ENCODE results near the gene MEI4.
"Not testable (repeated sequence)": the region's sequence is repeated elsewhere in the genome, so short reads cannot be mapped to it uniquely, and the experiment has no call there.

The MEI4 gene

DNA sequence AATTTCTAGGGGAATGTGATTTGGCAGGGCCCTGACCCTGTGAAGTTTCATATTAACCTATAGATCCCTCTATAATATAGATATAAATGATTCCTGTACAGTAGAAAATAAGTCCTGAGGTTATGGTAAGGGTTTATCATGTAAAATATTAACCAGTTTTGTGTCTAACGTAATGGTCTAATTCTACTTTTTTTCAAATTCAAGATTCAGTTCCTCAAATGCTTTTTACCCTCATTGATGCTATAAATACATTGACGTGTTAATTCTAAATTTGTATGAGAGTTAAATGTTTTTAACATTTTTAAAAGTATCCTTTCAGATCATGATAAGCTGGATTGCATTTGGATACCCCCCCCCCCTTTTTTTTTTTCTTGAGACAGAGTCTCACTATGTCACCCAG, 169.4 kb downstream of the MEI4 start:
- no peak for DNase-seq

DNA sequence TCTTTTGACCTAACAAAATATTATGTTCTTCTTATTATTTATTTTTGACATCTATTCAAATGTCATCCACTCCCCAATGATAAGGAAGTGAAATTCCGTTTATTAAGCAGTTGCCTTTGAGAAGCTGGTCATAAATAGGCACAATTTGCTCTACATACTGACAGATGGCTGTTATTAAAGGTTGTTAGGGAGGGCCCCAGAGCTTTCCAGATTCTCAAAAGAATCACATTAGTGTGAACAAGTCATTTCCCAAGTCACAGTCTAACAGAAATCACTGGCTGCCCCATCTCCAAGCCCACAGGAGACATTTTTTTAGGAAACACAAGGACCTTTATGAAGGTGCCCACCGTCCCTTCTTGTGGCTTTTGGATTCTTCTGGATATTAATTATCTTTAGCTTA, 172.4 kb downstream of the MEI4 start:
- DNase-seq = no peak

DNA sequence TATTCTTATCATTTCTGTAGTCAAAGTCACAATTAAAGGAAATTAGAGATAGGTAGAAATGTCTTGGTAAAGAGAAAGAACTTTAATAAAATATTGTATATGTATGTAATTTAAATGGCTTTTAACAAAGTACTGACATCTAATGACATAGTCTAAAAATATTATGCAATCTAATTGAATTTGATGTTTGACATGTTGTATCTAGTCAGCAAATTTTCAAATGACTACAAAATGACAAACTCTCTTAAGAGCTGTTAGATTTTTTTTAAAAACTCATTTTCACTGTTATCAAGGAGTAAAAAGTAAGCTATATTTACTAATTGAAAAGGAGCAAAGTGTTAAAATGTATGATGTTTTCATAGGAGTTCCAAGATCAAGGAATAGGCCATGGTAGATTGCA, 176.9 kb downstream of the MEI4 start:
- no peak for DNase-seq

DNA sequence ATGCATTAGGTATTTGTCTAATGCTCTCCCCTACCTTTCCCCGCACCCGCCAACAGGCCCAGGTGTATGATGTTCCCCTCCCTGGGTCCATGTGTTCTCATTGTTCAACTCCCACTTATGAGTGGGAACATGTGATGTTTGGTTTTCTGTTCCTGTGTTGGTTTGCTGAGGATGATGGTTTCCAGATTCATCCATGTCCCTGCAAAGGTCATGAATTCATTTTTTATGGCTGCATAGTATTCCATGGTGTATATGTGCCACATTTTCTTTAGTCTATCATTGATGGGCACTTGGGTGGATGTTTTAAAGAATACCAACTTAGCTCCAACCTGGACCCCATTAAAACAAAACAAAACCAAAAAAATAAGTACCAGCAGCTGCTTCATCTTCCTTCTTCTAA, 180.9 kb downstream of the MEI4 start:
- DNase-seq = not testable (repeated sequence)

DNA sequence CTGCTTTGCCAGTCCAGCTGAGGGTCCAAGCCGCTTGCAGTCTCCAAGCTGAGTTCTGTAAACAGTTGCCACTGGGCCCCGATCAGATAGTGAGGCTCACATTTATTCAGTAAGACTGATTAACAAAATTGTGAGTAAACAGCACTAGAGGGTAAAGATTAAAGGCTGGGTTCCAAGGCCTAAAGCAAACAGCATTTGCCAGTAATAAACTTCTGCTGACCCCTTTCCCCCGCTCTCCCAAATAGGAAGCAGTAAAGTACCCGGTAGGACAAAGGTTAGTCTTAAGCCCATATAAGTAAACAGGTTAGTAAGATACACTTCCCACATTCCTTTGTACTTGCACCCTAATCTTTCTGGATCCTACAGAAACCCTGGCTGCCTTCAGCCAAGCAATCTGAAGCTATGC, 181.8 kb downstream of the MEI4 start:
- DNase-seq = no peak

DNA sequence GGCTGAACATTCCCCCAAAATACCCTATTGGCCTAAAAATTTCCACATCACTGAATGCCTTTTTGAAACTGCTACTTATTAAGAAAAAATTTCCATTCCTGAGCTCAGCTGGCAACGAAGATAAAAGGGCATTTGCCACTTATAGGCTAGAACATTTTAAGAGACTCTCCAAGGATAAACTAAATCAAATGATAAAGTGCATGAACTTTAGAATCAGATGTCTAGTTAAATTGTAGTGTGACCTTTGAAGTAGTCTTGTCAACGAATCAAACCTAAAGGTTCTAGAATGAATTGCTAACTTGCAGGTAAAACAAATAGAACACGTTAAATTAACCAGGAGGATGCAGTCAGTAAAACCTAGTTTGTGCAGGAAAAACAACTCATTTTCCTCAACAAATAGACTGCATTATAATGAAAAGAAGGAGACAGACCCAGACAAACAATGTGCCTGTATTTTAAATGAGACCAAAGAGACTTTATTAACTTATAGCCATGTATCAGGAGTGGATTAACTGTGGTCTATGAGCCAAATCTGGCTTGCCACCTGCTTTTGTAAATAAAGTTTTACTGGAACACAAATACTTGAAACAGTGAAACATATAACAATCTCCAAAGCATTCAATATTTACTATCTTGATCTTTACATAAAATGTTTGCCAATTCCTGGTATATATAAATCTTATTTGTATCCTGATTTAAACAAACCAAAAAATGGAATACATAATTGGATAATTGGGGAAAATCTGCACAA, 184.4 kb downstream of the MEI4 start:
- no peak for DNase-seq

DNA sequence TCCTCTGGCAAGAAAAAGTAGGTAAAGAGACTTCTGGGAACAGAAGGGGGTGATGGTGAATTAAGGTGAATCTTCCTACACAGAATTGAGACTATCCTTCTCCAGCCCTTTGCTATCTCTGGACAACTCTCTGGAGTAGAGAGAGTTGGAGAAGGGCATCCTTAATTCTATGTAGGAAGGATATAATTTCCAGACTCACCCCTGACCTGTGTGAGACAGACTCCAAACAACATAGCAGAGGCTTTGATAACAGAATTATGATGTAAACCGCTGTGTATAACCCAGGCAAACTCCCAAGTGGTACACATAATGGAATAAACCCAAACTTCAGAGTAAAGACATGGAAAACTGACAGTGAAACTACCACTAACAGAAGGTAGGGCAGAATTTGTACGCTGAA, 186.5 kb downstream of the MEI4 start:
- no peak for DNase-seq

DNA sequence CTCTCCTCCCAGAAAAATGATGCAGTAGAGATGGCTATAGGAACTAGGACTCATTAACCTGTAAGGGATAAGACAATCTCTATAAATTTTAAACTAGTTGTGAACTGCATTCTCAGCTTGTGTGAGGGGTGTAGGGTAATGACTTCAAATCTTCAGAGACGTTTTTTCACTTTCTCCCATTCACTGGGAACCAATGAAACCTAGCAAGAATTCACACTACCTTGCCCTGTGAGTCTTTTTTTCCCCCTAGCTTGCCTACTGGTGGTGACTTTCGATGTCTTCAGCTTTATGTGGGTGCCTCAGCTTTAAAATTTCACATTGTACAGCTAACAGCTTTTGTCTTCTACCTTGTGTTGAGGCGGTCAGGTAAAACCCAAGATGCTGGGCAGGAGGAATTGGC, 192.0 kb downstream of the MEI4 start:
- no peak for DNase-seq

DNA sequence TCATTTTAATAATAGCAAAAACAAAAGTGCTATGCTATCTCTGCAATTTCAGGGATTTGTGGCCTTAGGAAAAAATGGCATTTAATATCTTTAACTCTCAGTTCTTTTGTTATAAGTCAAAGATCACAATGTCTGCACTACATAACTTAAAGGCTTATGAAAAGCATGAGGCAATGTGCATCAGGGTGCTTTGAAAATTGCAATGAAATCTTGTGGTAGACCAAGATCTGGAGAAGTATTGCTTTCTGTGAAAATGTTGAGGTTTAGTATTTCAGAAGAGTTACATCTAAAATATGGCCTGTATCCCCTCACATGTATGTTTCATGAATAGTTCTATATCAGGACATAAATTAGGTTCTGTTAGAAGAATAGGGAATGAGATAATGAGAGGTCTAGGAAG, 200.6 kb downstream of the MEI4 start:
- no peak for DNase-seq

DNA sequence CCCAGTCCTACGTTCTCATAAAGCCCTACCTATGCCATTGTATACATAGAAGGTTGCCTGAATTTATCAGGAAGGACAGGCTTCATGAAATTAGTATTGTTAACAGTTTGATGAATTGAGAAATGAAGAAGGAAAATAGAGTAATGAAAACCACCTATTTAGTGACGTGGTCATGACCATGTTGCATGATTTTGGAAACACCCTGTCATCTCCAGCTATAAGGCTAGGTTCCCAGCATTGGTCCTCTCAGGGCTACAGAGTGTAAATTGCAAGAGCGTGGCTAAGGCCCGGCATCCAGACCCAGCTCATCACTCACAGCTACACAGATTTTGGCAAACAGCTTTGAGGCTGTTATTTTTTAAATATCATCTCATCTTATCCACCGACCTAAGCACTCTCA, 203.6 kb downstream of the MEI4 start:
- DNase-seq = no peak

DNA sequence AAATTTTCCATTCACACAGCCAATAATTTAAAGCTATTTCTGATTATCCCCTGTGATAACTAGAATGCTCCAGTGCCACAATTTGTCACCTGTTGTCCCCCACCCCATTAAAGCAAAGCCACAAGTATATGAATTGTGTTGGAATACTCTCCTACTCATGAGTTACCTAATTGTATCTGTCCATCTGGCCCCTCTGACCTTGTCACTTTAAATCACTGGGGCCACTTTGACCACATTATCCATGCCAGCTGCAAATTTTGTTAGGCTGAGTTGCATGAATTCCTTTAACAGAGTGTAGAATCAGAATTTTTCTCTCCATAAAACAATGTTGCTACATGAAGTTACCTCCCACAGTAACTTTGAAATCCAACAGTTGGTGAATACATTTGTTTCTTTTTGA, 204.6 kb downstream of the MEI4 start:
- DNase-seq = no peak

DNA sequence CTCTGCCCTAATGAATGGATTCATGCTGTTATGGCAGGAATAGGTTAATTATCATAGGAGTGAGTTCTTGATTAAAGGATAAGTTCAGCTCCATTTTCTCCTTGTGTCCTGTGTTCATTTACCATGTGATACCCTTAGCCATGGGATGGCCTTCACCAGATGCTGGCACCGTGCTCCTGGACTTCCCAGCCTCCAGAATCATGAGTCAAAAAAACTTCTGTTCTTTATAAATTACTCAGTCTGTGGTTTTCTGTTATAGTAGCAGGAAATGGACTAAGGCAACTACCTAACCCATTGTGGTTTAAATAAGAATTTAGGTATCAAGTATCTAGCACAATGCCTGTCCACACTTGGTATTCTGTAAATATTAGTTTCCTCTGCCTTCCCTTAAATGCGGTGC, 223.5 kb downstream of the MEI4 start:
- DNase-seq = no peak

DNA sequence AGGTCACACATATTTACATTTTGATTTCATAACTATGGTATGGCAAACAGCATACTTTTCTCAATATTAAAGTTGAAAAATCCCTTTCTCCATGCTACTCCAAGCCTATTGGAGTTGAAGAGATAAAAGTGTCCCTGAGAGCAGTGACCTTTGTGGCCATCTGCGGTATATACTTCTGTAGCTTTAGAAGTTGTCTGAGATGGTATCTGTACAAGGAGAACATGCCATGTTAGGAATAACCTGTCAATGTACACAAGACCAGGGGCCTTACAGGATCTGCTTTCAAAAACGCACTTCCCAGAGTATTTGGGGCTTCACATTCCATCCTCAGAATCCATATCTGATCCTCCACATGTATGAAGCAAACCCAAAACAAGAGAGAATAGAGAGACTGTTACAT, 226.7 kb downstream of the MEI4 start:
- no peak for DNase-seq

DNA sequence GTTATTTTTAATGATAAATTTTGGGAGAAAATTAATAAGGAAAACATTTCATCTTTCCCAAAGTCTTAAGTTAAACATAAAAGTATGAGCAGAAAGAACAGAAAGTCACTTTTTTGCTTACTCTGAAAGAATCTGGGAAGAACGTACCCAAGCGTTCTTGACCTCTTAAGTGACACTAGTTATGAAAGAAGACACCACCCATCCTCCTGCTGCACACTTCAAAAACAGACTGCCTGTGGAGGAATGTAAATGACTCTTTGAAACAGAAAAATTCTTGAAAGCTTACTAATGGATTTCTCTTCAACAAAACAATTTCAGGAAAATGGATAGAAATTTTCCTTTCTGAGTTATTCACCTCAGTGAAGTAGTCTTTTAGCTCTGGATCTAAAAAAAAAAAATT, 227.7 kb downstream of the MEI4 start:
- no peak for DNase-seq

DNA sequence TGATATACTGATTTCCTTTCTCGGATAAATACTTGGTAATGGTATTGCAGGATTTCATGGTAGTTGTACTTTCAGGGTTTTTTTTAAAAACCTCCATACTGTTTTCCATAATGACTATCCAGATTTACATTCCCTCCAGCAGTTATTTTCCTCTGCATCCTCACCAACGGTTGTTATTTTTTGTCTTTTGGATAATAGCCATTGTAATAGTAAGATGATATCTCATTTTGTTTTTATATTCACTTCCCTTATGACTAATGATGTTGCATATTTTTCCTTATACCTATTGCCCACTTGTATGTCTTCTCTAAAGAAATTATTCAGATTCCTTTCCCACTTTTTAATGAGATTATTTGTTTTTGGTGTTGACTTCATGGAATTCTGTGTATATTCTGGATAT, 231.0 kb downstream of the MEI4 start:
- DNase-seq = no peak

DNA sequence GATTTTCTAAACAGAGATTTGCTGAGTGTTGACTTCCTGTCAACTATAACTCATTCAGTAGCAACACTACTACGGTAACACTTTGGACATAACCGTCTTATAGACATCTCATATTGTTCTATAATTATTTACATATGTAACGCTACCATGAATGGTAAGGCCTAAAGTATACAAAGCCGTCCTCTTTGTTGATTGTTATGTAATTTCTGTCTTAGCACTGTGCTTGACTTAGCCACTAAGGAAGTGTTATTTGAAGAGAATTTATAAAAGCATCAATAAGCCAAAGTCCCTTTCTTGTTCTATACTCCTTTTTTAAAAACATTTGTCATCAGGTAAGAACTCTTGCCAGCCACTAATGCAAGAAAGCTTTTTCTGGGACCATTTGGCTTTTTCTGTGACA, 240.6 kb downstream of the MEI4 start:
- DNase-seq = no peak

DNA sequence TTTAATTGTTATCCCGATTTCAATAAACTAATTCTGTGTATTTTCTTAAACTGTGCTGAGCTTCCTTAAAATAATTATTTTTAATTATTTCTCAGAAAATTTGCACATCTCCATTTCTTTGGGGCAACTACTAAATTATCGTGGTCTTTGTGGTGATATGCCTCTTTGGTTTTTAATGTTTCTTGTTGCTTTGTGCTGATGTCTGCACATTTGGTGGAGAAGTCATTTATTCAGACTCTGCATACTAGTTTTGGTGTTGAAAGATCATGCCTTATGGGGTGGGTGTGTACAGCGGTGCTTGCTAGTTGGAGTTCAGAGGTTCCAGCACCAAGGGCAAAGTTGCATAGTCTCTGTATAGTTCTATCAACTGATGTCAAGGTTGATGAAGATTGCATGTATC, 253.2 kb downstream of the MEI4 start:
- DNase-seq = no peak

DNA sequence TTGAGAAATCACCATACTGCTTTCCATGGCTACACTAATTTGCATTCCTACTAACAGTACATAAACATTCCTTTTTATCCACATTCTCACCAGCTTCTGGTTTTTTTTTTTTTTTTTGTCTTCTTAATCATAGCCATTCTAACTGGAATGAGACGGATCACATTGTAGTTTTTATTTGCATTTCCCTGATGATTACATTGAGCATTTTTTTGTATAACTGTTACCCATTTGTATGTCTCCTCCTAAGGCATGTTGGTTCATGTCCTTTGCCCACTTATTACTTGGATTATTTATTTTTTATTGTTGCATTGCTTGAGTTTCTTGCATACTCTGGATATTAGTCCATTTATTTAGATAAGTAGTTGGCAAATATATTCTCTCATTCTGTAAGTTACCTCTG, 258.0 kb downstream of the MEI4 start:
- DNase-seq = no peak

DNA sequence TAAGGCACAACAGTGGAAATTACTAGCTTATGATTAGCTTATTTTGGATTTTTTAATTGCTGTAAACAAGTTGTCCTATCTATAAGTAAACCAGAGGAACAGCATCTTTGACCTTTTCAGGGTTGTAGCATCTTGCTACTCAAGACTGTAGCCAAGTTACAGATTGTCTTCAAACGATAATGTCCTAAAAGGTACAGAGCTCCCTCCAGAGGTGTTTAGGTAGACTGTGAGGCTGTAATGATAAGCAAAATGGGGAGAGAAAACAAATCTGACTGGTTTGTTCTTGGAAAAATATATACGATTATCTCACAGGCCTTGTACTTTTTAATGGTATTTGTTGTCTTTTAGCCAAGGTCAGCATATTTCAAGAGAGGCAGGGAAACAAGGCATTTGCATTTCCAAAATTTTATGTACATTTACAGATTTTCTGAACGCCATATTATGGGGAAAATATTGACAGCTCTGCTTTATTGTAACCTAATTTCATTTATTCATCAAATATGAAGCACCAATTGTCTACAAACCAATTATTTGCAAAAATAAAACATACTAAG, 273.4 kb downstream of the MEI4 start:
- DNase-seq = no peak

DNA sequence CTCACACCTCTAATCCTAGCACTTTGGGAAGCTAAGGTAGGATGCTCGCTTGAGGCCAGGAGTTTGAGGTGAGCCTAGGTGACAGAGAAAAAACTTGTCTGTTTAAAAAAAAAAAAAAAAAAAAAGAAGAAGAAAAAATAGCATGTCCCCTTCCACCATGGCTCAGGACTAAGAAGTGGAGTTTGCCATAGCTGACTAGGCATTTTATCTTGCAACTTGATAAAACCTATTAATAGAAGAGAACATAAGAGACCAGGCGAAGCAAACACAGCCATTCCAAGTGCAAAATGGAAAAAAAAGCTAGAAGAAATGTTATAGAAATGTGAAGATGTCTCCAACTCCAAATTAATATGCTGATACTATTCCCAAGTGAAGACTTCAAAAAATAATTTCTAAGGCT, 277.5 kb downstream of the MEI4 start:
- no peak for DNase-seq

DNA sequence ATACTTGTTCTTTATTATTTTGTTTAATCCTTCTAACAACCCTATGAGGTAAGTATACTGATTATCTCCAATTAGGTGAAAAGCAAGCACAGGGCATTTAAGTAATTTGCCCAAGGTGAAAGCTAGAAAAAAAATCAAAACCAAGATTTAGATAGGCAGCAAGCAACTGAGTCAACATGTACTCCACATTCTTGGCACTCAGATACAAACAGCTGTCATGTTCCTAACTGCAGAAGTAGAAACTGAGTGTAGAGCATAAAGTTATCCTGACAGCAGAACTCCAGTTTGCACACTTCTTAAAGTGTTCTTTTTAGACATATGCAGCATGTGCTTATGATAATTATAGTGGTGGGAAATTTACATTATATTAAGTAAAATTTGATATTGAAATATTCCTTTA, 278.1 kb downstream of the MEI4 start:
- no peak for DNase-seq

DNA sequence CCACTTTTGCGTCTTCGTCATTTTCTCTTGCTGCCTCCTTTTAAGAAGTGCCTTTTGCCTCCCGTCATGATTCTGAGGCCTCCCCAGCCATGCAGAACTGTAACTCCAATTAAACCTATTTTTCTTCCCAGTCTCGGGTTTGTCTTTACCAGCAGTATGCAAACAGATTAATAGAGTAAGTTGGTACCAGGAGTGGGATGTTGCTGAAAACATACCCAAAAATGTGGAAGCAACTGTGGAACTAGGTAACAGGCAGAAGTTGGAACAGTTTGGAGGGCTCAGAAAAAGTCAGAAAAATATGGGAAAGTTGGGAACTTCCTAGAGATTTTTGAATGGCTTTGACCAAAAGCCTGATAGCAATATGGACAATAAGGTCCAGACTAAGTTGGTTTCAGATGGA, 309.2 kb downstream of the MEI4 start:
- DNase-seq = no peak

DNA sequence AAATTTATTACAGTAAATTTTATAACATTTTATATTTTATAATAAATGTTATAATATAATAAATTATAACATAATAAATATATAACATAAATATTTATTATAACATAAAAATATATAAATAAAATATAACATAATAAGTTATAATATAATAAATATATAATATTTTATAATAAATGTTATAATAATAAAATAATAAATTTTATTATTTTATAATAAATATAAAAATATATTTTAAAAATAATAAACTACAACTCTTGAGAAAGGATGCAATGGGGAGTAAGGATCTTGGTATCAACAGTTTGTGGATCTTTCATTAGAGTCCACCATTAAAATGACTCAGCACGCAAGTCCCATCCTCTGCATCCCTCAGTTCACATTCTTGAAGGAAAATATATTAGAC, 312.6 kb downstream of the MEI4 start:
- no peak for DNase-seq

DNA sequence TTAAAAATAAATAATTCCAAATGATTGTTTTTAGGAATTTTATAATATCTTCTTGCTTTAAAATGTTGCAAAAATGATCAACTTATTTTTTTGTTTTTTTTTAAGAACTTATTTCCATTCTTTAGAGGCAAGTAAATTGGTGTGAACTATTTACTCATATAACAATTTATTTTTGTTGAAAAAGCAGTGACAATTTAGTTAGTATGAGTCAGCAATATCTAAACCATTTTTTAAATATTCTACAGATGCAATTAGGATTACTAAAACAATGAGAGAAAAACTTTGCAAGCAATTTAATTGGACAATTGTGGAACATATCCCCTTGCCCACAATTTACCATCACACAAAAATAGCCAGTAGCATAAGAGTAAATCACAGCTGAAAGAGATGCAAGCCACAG, 319.5 kb downstream of the MEI4 start:
- no peak for DNase-seq

Data from NCI-H1694 treated with DMSO at 0.1 percent for 48 hours (cell line).